MM.1S (cell line): ENCODE data around the gene LNPEP.

Source experiments
- EZH2 ChIP-seq: fragments of 300-600 bp; sonication (generic); optimal IDR thresholded peaks from 2 replicates; pipeline ENCODE3; 2017; ENCODE audit warnings: low read depth, mild to moderate bottlenecking, antibody characterized with exemption, low read length, mixed read lengths
- EZH2phosphoT487 ChIP-seq: fragments of 300-600 bp; sonication (generic); IDR thresholded peaks from 2 replicates; pipeline ENCODE4 v1.6.1; 2018; ENCODE audit warnings: antibody characterized with exemption, low read length
- TF ChIP-seq, protein P1 (sequence below): fragments of 300-600 bp; sonication (generic); IDR thresholded peaks from 2 replicates; pipeline ENCODE4 v1.5.1; 2016; ENCODE audit warnings: antibody characterized with exemption, low read length, mixed read lengths

GRCh38 chr5:96933764-96934707 is 1.8 kb upstream of the LNPEP start:
- TF ChIP-seq, protein P1, sequence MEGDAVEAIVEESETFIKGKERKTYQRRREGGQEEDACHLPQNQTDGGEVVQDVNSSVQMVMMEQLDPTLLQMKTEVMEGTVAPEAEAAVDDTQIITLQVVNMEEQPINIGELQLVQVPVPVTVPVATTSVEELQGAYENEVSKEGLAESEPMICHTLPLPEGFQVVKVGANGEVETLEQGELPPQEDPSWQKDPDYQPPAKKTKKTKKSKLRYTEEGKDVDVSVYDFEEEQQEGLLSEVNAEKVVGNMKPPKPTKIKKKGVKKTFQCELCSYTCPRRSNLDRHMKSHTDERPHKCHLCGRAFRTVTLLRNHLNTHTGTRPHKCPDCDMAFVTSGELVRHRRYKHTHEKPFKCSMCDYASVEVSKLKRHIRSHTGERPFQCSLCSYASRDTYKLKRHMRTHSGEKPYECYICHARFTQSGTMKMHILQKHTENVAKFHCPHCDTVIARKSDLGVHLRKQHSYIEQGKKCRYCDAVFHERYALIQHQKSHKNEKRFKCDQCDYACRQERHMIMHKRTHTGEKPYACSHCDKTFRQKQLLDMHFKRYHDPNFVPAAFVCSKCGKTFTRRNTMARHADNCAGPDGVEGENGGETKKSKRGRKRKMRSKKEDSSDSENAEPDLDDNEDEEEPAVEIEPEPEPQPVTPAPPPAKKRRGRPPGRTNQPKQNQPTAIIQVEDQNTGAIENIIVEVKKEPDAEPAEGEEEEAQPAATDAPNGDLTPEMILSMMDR = no peak
- TF ChIP-seq EZH2 (no peak), EZH2phosphoT487 (no peak)
